GOT3 (cell line): Measurements from ENCODE around the gene TENM4.

ENCODE experiments used
- DNase-seq: peaks from one replicate; lab custom pipeline; 2025; ENCODE audit warnings: mixed read lengths; lab: John Stamatoyannopoulos, UW

The TENM4 gene

DNA sequence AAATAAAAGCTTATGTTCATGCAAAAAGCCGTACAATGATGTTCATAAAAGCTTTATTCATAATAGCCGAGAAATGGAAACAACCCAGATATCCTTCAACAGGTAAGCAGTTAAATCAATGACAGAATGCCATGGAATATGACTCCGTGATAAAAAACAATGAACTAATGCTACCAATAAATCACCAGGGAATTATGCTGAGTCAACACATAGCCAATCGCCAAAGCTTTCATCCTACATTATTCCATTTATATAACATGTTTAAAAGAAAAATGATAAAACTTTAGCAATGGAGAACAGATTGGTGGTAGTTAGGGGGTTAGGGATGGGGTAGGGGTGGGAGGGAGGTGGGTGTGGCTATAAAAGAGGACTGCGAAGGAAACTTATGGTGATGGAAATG, 356.4 kb downstream of the TENM4 start:
- no peak for DNase-seq

GRCh38 chr11:79083352-79083751, 357.5 kb downstream of the TENM4 start:
- DNase-seq, result no peak

DNA sequence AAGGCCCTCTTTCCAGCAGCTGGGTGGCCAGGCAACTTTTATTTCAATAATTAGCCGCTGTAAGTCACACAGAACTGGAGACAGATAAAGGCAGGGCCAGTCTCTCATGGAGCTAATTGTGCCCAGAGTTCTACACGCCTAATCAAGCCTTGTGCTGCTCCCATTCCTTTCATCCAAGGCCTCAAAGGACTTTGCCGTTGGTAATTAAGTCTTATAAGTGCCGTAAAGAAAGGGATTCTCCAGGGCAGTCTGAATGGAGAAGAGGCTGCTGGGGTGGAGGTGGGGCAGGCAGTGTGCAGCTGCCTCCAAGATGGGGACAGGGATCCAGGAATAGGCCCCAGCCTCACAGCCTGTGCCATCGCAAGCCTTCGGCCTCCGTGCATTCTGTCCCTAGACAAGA, 357.9 kb downstream of the TENM4 start:
- DNase-seq, result no peak

- no peak for DNase-seq
These were observed 358.6 kb downstream of the TENM4 start for GRCh38 chr11:79082280-79082679.

GRCh38 chr11:79081471-79082031, 359.3 kb downstream of the TENM4 start:
- DNase-seq, result no peak

DNA sequence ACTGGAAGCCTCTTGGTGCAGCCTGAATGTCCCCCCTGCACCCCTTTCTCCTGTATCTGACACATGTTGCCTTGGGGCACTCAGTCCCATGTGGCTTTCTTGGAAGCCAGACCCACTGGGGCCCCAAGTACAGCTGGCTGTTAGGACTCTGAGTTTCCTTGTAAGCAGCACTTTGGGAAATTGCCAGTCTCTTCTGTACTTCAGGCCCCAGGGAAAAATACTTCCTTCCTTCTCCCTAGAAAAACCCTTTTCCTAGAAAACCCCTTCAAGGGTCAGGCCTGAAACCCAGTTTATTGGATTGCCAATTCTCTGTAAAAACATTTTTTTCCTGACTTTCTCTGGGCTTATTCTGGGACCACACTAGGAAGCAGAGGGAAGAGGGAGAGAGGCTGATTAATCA, 360.3 kb downstream of the TENM4 start:
- DNase-seq, result no peak

GRCh38 chr11:79078999-79079398, 361.8 kb downstream of the TENM4 start:
- DNase-seq, result no peak

DNA sequence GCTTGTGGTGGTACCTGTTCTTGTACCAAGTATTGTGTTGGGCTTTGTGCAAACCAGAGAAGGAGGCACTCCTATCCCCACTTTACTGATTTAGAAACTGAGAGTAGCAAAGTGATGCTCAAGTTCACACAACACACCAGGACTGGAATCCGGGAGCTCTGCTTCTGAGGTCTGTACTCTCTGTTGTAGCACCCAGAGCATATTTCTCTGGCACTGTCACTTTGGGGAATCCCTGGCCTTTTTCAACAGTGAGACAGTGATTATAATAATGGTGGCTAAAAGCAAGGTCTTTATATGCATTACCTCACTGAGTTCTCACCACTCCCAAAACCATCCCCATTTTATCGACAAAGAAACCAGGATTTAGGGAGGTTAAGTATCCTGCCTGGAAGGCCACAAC, 362.4 kb downstream of the TENM4 start:
- DNase-seq, result no peak

DNA sequence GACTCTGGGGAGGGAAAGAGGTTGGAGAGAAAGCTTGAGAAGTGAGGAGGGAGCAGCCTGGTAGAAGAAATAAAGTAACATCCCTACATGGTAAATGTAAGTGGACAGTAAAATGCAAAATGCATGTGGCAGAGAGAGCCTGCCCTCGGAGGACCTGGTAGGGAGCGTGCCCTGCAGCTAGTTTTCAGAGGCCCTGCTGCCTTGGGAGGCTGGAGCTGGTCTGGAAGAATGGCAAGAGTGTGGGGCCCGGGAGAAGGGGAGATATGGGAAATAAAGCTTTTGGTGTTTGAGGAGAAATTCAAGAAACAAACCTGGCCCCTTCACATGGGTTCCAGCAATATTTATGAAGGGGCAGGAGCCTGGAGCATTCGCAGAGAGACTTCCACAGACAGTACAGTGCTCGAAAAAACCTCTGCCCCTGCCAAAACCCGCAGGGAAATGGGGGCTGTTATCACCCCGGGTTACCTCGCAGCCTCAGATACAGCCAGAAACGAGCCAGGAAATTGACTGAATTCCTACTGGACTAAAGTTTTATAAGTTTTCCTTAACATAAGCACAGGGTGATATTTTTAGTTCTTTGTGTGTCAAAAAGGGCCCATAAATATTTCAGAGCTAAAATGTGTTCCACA, 363.0 kb downstream of the TENM4 start:
- no peak for DNase-seq

DNA sequence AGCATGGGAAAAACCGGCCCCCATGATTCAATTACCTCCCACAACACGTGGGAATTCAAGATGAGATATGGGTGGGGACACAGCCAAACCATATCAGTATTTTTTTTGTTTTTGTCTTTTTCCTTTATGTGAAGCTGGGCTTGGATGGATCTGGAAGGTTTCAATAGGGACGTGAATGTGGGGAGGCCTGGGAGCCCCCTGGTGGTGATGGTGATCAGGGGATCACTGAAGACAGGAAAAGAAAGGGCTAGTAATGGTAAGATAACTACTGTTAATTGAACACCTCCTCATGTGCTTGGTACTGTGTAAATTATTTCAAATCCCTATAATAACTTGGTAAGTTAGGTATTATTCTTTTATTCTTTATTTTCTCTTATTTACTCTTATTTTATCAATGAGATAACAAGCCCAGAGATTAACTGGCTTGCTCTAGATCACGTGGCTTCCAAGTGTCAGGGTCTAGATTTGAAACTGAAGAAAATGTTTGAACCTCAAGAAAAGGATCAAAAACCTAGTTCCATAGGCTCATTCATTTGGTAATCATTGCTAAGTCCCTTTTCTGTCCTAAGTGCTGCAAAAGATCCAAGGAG, 364.2 kb downstream of the TENM4 start:
- no peak for DNase-seq

GRCh38 chr11:79074547-79074946, 366.3 kb downstream of the TENM4 start:
- DNase-seq, result no peak

DNA sequence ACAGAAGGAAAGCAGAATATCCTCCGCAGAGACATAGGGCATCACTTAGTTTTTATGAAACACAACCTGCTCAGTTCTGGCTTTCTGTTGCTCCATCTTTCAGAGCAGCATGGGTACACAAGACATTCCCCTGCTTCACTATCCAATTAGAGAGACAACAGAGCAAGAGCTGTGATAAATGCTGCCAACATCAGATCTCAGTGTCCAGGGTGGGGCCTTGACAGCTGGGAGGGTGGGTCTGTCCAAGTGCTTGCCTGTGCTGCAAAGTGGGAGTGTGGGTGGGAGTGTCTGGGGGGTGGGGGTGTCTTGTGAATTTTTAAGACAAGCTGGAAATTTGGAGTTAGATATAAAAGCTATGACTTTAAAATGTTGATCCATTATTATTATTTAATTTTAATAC, 369.6 kb downstream of the TENM4 start:
- DNase-seq, result no peak

DNA sequence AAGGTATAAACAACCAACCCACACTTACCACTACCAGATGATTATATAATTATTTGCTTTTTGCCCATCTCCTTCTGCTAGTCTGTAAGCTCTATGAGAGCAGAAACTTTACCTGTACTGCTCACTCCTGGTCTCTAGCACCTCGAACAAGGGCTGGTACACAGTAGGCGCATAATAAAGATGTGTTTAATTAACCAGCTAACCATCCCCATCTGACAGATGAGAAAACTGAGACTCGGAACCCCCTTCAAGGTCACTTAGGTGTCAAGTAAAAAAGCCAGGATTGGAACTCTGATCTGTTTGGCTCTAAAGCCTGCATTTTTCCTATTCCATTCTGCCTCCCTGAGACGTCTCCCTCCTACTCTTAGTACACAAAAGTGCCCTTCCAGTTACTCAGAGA, 370.3 kb downstream of the TENM4 start:
- no peak for DNase-seq

DNA sequence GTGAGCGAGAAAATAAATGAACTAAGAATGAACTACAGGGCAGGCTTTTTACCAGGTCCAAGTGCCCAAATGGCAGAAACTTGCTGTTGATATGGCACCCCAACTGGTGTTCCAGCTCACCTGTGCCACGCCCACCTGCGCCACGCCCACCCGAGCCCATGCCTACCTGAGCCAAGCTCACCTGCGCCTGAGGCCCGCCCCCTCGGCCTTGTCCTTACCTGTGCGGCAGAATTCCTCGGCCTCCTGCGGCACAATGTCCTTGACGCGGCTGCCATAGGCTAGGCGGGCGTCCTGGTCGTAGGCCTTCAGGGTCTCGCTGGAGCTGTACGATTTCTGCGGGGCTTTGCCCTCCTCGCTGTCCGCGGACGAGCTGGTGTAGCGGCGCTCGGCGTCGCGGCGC, 371.3 kb downstream of the TENM4 start:
- DNase-seq, result no peak

DNA sequence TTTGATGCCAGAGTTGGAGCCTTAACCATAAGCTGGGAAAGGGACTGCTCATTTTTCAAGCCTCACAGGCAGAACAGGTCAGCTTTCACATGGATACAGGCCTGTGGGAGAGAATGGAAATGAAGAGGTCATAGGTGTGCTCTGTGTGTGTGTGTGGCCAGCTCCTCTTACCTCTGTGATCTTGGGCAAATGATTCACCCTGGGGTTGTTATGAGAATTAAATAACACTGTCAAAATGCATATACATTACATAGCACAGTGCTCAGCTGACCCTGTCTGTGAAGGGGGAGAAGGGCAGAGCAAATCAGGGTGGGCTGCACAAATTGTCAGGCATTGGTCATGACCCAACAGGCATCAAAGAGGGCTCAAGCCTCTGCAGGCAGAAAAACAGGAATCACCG, 372.5 kb downstream of the TENM4 start:
- DNase-seq, result no peak

GRCh38 chr11:79067352-79067679, 373.5 kb downstream of the TENM4 start:
- no peak for DNase-seq

DNA sequence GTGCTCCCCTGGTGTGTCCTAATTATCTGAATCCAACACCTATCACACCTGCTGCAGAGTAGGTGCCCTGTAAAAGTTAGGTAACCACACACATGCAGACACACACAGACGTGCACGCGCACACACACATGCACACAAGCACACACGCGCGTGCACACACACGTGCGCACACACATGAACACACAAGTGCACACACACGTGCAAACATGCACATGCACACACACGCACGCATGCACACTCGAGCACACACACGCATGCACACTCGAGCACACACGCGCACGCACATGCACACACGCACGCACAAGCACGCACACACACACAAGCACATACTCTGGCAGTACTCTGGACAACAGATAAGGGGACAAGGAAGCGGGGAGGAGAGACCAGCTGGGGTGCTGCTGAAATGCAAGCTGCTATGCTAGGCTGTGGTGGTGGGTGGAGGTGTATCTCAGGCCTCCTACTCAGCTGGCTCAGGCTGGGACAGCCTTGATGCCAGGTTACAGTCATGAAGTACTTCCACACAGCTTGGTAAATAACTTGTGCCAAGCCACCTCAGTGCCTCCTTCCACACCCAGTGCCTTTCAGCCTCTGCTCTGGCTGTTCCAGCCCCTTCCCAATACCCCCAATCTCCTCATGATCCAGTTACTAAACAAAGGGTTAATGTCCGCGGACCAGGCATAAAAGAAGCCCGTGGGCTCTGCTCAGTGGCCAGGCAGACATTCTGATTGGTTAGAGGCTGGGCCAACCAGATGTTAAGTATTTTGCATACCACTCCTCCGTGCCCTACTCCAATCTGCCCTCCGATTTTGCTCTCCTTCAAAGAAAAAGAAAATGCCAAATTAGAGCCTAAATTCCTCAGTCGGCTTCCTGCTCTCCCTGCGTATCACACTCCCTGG, 374.1 kb downstream of the TENM4 start:
- no peak for DNase-seq

DNA sequence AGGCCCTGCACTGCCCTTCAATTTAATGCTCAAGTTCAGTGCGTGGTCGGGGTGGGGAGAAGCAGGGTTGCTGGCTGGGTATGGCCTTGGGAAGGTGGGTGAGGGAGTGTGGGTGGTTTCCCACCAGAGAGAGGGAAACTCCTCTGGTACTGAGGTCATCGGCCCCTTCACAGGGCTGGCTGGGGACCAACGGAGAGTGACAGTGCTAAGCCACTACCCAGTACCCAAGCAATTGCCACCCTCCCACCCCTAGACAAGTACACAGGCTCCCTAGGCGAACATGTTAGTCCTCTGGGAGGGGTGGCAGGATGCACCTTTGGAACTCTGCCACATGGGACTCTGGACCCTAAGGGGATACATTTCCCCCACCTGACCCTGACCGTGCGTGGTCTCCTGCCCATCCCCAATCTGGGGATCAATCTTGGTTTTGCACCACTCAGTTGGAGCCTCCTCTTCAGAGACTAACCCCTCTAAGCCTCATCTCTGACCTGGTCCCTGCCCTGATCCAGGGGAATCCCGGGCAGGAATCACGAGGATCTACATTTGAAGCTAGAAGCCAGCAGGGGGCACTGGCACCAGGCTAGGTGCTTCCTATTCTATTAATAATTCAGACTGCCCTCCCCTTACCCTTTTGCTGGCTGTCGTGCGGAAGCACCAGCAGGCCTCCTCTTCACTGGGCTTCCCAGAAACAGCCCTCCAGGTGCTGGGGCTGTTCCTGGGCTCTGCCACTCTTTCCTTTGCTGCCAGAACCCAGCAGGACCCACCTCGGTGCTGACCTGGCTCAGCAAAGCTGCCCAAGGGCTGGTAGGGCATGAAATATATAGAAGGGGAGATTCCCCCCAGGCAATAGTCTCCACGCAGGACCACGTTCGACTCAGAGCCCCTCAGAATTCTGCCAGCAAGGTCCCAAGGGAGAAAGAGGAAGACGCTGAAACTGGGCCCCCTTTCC, 377.7 kb downstream of the TENM4 start:
- no peak for DNase-seq

- DNase-seq, result no peak
These were observed 380.5 kb downstream of the TENM4 start for GRCh38 chr11:79060081-79060953.

- no peak for DNase-seq
These were observed 381.7 kb downstream of the TENM4 start for GRCh38 chr11:79059141-79059540.
